ENCODE results near the gene DUSP14.

DUSP14 gene

GRCh38 chr17:37520174-37520573, 30.5 kb downstream of the DUSP14 start:
- no peak for TF ChIP-seq POLR2A (IDR thresholded peaks at IDR 0.05; ENCODE audit: low read depth, low read length)
- no peak for TF ChIP-seq POLR2AphosphoS5 (IDR thresholded peaks at IDR 0.05; ENCODE audit: low read depth, low read length)
- no peak for TF ChIP-seq TAF1 (IDR thresholded peaks at IDR 0.05; ENCODE audit: borderline replicate concordance, low read depth, low read length)
- no peak for FAIRE-seq
- DNase-seq (ENCODE audit: insufficient read length), result no peak

GRCh38 chr17:37521821-37522220, 32.1 kb downstream of the DUSP14 start:
- FAIRE-seq, result no peak
- no peak for TF ChIP-seq TAF1 (IDR thresholded peaks at IDR 0.05; ENCODE audit: borderline replicate concordance, low read depth, low read length)
- TF ChIP-seq POLR2A (IDR thresholded peaks at IDR 0.05; ENCODE audit: low read depth, low read length), result no peak
- TF ChIP-seq POLR2AphosphoS5 (IDR thresholded peaks at IDR 0.05; ENCODE audit: low read depth, low read length), result no peak
- no peak for DNase-seq (ENCODE audit: insufficient read length)

GRCh38 chr17:37523715-37524219, 34.1 kb downstream of the DUSP14 start:
- FAIRE-seq, result no peak
- no peak for TF ChIP-seq POLR2AphosphoS5 (IDR thresholded peaks at IDR 0.05; ENCODE audit: low read depth, low read length)
- no peak for TF ChIP-seq POLR2A (IDR thresholded peaks at IDR 0.05; ENCODE audit: low read depth, low read length)
- TF ChIP-seq TAF1 (IDR thresholded peaks at IDR 0.05; ENCODE audit: borderline replicate concordance, low read depth, low read length), result no peak
- DNase-seq (ENCODE audit: insufficient read length), result no peak

GRCh38 chr17:37527249-37527851, 37.7 kb downstream of the DUSP14 start:
- TF ChIP-seq TAF1 (IDR thresholded peaks at IDR 0.05; ENCODE audit: borderline replicate concordance, low read depth, low read length), result no peak
- no peak for TF ChIP-seq POLR2AphosphoS5 (IDR thresholded peaks at IDR 0.05; ENCODE audit: low read depth, low read length)
- TF ChIP-seq POLR2A (IDR thresholded peaks at IDR 0.05; ENCODE audit: low read depth, low read length), result no peak
- FAIRE-seq, result no peak
- DNase-seq (ENCODE audit: insufficient read length), result peak; percentile 32

- no peak for FAIRE-seq
- no peak for DNase-seq (ENCODE audit: insufficient read length)
- TF ChIP-seq POLR2A (IDR thresholded peaks at IDR 0.05; ENCODE audit: low read depth, low read length), result no peak
These were observed 40.7 kb downstream of the DUSP14 start for GRCh38 chr17:37530420-37530819.

GRCh38 chr17:37532756-37533155, 43.1 kb downstream of the DUSP14 start:
- TF ChIP-seq POLR2AphosphoS5 (IDR thresholded peaks at IDR 0.05; ENCODE audit: low read depth, low read length) (no peak), TAF1 (IDR thresholded peaks at IDR 0.05; ENCODE audit: borderline replicate concordance, low read depth, low read length) (no peak), POLR2A (IDR thresholded peaks at IDR 0.05; ENCODE audit: low read depth, low read length) (no peak)
- DNase-seq (ENCODE audit: insufficient read length), result no peak
- FAIRE-seq, result no peak

GRCh38 chr17:37535906-37536305, 46.2 kb downstream of the DUSP14 start:
- DNase-seq (ENCODE audit: insufficient read length) (no peak), FAIRE-seq (no peak)
- TF ChIP-seq POLR2AphosphoS5 (IDR thresholded peaks at IDR 0.05; ENCODE audit: low read depth, low read length) (no peak), TAF1 (IDR thresholded peaks at IDR 0.05; ENCODE audit: borderline replicate concordance, low read depth, low read length) (no peak), POLR2A (IDR thresholded peaks at IDR 0.05; ENCODE audit: low read depth, low read length) (no peak)

- DNase-seq (ENCODE audit: insufficient read length) (no peak), FAIRE-seq (no peak)
- TF ChIP-seq POLR2AphosphoS5 (IDR thresholded peaks at IDR 0.05; ENCODE audit: low read depth, low read length) (no peak), TAF1 (IDR thresholded peaks at IDR 0.05; ENCODE audit: borderline replicate concordance, low read depth, low read length) (no peak), POLR2A (IDR thresholded peaks at IDR 0.05; ENCODE audit: low read depth, low read length) (no peak)
These were observed 49.4 kb downstream of the DUSP14 start for GRCh38 chr17:37538981-37539659.

GRCh38 chr17:37541880-37542660, 52.4 kb downstream of the DUSP14 start:
- TF ChIP-seq POLR2A (IDR thresholded peaks at IDR 0.05; ENCODE audit: low read depth, low read length) (no peak), POLR2AphosphoS5 (IDR thresholded peaks at IDR 0.05; ENCODE audit: low read depth, low read length) (no peak), TAF1 (IDR thresholded peaks at IDR 0.05; ENCODE audit: borderline replicate concordance, low read depth, low read length) (no peak)
- FAIRE-seq (no peak), DNase-seq (ENCODE audit: insufficient read length) (no peak)

GRCh38 chr17:37543637-37544052, 54.0 kb downstream of the DUSP14 start:
- DNase-seq (ENCODE audit: insufficient read length), result no peak
- TF ChIP-seq POLR2AphosphoS5 (IDR thresholded peaks at IDR 0.05; ENCODE audit: low read depth, low read length) (no peak), TAF1 (IDR thresholded peaks at IDR 0.05; ENCODE audit: borderline replicate concordance, low read depth, low read length) (no peak), POLR2A (IDR thresholded peaks at IDR 0.05; ENCODE audit: low read depth, low read length) (no peak)
- no peak for FAIRE-seq

GRCh38 chr17:37545486-37545885, 55.8 kb downstream of the DUSP14 start:
- FAIRE-seq (no peak), DNase-seq (ENCODE audit: insufficient read length) (no peak)
- TF ChIP-seq POLR2AphosphoS5 (IDR thresholded peaks at IDR 0.05; ENCODE audit: low read depth, low read length) (no peak), TAF1 (IDR thresholded peaks at IDR 0.05; ENCODE audit: borderline replicate concordance, low read depth, low read length) (no peak), POLR2A (IDR thresholded peaks at IDR 0.05; ENCODE audit: low read depth, low read length) (no peak)
